ENCODE results near the gene SGCB. TPM values are rescaled to one million over a fixed set of nuclear protein-coding genes. Genes with fewer than 3 reads are reported as not detected.

Gene SGCB
- polyA plus RNA-seq, 12 donors = 79.6 to 226 (median 191) TPM; not detected in 1

DNA sequence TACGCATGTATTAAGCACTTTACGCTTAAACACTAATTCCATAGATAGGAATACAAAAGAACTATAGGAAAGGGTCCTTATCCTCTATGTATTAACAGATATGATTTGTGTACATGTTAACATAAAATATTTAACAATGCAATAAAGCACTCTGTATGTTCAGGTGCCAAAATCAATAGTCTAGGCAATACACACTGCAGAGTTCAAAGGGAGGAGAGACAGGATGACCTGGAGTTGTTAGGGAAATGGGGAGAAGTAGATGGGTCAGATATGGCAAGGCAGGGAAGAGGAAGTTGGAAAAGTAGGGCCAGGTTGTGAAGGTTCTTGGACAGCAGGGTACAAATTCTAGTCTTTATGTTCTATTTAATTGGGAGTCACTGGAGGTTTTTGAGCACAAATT lies 2.9 kb downstream of the SGCB start:
- no peak for DNase-seq

DNA sequence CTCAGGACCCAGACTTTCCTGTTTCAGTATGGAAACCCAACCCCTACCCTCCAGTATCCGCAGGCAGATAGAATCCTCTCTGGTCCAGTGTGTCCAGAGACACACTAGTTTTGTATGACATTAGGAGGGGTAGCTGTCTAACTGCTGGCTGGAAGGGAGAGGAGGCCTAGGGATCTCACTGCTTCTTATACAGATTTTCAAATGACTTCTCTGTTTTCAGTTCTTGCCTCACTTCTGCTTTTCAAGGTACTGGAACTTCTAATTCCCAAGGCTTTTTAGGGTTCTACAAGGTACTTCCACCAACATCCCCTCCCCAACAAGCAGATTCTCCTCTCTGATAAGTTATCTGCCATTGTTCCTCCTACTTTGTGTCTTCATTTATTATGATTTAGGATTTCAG lies 6.1 kb downstream of the SGCB start:
- DNase-seq = no peak

DNA sequence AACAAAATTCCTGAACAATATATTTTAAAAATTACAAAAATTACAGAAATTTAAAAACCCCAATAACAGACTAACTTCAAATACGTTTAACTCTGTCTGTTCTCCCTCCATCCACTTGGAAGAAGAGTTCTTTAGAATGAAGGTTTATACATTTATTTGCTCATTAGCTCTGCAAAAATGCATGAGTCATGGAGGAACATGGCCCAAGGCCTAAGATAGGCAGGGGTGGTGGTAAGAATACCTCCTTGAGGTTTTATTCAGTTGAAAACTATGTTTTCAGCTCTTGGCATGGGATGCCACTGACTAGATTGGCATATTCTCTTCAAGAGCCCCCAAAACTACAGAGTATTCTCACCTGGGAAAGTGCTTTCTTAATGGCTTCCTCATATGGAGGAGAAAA lies 9.1 kb downstream of the SGCB start:
- no peak for DNase-seq

DNA sequence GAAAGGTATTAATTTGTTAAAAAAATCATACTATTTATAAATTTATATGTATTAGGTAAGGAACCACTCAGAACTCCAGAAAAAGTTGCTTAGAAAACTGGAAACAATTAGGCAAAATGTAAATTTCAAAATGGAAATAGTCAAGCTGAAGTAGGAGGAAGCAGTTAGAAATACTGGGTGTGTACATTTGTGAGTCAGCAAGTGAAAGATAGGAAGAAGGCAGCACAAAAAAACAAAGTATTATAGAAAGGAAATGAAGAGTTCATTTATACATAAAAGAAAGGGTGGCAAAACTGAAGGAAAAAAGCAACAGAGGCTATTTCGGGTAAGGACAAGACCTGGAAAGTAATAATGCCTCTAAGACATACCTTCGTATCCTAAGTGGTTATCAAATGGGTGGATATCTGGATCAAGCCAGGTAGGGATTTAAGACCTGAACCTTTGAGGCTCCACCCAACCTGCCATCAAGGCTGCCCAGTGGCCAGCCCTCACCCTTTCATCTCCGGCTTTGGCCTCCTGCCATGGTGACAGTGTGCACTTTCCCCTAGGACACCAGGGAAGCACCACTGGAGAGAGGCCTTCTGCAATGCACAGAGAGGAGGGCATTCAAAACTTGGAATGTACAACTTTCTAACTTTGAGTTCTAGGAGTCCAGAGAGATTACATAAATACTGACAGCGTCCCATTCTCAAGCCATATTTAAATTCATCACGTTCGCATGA lies 18.0 kb downstream of the SGCB start, which contains the start of gene LRRC66:
LRRC66 (minus strand) TSS at position 428 of the 722 bp plus-strand sequence. CDS start 2,750 bp downstream, outside the sequence.
- no peak for DNase-seq

DNA sequence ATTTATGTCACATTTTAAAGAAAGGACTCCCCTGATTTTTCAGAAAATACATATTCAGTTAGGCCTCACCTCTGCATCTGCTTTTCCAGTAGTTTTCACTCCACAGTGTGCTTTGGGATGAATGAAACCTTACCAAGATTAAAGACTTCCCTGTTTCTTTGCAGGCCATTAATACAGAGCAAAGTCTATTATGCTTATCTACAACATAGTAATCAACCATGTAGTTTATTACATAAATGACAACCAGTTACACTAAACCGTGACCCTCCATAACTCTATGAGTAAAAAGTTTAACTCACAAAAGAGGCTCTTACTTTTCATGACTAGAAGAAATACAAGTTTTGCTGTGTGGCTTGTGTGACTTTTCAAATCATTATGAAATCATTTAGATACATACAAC lies 20.3 kb downstream of the SGCB start:
- no peak for DNase-seq

DNA sequence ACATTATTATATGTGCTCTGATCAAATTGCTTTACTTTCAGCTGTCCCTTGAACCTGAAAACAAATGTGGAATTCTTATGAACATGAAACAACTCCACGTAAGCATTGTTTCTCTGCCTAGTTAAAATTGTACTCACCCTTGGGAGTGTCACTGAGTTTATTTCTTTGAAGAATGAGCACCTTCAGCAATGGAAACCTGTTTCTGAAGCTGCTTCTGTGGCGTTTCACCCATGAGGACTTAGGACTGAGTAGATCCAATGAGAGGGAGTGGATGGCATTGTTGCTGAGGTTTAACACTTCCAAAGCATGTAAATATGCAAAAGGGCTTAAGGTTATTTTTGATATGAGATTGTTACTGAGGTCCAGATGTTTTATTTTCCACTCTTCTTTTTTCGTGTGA lies 21.1 kb downstream of the SGCB start:
- no peak for DNase-seq

DNA sequence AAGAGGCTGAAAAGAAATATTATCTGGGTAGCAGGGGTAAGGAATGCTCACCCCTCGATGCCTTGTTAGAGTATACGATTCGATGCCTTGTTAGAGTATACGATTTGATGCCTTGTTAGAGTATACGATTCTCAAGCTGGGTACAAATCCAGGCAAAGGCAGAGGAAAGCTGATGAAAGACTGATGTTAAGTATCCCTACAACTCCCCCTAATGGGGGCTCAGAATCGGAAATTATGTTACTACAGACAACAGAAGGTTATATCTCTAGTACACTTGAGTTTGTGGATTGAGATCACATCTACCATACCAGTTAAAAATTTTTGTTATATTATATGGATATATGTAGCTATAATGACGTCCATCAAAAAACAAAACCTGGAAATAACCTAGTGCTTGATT lies 22.7 kb downstream of the SGCB start:
- peak; percentile 6 for DNase-seq

DNA sequence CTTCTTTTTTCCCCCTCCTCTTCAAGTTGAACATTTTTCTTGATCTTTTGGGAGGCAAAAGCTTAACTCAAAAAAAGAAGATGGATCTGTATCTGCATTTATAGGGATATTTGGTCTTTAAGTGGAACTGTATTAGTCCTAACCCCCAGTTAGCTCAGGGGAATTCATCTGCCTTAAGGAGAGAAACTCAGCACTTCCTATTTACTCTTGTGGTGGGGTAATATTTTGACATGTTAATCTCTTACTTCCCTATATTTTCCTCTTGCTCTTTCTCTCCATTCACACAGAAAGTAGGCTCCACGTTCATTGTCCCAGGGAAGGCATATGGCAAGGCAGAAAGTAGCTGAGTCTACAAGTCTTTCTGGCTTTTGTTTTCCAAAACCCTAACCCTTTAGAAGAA lies 23.2 kb downstream of the SGCB start:
- DNase-seq = no peak

DNA sequence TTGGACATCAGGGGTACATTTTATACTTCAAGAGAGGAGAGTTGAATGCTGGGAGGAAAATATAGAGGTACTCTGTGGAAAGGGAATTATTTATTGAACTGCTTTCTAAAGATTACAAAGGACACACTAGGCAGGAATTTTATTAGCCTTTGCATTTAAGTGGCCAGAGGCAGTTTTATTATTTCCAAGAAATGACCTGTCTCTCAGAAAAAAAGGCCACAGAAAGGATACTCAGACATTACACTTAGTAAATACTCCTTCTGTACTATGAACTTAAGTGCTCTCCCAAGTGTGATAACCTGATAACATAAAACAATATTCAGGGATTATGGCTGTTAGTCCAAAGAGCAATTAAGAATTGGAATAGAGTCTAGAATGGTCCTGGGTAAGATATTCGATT lies 25.4 kb downstream of the SGCB start:
- DNase-seq = no peak

DNA sequence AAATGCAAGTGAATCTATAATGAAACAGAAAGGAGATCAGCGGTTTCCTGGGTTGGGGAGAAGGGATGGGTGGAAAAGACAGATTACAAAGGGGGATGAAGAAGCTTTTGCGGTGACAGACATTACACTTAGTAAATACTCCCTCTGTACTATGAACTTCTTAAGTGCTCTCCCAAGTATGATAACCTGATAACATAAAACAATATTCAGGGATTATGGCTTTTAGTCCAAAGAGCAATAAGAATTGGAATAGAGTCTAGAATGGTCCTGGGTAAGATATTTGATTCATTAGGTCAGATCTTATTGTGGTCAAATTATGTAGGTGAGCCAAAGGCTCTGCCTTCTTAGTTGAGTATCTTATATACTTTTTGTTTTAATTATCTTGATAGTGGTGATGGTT lies 27.1 kb downstream of the SGCB start:
- DNase-seq = no peak

DNA sequence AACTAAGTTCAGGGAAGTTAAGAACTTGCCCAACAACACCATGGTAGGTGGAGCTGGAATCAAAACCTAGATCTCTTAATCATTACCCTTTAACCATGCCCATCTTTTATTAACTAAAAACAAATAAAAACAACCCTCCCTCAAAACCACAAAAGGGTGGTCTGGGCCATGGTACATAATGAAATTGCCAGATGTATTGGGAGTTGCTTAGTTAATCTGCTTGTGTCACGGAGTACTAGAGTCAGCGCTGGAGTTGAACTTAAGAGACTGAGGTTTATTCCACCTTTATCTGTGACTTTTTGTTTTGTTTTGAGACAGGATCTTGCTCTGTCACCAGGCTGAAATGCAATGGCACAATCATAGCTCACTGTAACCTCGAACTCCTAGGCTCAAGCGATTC lies 31.2 kb downstream of the SGCB start:
- DNase-seq = no peak

DNA sequence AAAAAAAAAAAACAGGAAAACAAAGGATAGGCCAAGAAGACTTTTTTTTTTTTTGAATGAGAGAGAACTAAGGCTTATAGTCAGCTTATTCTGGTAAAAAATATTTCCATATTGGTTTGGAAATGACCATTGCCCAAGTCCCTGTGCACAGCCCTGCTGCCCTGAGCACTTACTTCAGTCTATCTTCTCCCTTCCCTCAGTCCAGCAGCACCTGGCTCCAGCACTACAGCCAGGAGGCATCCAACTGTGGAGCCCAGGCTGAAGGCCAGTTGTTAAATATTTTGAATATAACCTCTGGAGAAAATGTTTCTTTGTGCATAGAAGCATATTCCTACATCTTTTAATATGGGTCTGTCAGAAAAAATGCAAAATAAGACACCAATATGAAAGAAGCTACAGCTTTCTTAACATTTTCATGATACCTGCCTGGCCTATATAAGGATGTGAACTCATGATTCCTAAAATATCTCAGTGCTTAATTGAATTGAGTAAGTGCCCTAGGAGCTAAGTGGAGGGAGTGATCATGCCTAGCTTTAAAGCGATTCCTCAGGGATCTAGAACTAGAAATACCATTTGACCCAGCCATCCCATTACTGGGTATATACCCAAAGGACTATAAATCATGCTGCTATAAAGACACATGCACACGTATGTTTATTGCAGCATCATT lies 32.4 kb downstream of the SGCB start:
- no peak for DNase-seq

DNA sequence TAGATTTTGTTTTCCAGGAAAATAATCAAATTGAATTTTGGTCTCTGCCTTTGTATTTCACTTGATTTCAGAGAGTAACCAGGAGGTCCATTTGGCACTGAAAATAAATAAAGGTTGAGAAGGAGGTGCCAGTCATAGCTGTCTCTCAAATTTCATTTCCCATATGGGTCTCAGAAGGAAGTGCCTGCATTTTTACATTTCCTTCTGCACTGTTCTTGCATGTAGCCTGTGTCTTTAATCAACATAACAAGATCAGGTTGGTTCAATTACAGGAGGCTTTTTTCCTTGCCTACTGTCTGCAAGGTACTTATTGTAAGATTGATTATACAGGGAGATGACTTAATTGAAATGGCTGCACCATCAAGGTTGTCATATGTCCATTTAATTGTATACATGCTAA lies 33.7 kb downstream of the SGCB start:
- DNase-seq = no peak

DNA sequence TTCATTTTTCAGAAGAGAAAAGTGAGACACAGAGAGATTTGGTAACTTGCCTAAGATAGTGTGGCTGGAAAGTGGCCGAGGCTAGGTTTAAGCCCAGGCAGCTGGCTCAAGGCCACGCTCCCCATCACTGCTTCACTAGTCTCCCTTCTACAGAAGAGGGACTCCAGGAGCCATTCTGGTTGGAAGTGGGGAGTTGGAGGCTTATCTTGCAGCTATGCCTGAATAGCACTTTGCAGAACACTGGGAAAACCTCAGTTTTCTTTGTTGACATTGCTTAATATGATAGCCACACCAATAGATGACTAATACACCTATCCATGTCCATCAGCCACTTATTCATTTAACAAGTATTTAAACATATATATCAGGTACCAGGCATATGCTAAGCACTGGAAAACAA lies 36.5 kb downstream of the SGCB start:
- no peak for DNase-seq

DNA sequence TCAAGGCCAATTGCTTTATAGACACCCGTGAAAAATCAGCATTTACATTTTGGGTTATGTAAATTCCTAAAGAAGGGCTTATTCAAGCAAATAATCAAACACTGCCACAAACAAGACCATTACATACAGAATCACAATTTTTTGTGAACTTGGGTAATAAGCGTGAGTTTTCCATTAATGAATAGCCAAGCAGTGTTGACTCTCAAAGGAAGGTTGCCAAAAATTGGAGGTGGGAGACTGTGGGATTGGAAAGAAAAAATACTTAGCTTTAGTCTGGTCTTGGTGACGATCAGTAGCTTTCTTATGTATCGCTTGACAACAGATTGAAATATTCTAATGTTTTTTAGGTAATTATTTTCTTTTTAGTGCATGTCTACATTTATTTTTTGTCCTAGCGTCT lies 38.8 kb downstream of the SGCB start:
- no peak for DNase-seq

DNA sequence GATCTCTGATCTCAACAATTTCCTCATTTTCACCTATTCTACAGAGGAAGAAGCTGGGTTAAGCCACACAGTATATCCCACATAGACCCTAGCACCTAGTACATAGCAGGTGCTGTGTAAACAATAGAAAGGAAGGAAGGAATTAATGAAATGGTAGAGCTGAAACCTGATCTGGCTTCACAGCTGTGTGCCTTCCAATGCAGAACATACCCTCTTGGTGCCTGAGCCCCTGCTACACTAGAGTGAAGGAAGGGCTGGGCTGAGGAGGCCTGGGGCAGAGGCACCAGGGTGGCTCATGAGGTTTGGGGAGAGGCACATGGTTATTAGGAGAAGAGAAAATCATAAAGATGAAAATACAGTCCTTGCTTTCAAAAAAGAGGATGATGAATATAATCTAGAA lies 39.3 kb downstream of the SGCB start:
- DNase-seq = no peak

DNA sequence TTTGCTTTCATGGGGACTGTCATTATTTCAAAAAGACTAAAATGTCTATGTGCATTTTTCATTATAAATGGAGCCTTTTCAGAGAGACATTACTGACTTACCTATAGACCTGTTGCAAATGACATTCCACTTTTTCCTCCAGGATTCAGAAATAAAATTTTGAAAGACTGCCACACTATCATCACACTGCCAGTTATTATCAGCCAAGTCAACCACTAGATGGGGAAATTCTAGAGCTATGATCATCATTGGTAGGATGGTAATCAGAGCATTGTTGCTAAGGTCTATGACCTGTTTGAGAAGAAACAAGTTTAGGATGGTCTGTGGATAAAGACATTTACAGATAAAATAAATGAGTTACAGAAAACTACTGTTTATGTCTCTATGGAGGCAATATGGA lies 40.5 kb downstream of the SGCB start:
- DNase-seq = no peak

DNA sequence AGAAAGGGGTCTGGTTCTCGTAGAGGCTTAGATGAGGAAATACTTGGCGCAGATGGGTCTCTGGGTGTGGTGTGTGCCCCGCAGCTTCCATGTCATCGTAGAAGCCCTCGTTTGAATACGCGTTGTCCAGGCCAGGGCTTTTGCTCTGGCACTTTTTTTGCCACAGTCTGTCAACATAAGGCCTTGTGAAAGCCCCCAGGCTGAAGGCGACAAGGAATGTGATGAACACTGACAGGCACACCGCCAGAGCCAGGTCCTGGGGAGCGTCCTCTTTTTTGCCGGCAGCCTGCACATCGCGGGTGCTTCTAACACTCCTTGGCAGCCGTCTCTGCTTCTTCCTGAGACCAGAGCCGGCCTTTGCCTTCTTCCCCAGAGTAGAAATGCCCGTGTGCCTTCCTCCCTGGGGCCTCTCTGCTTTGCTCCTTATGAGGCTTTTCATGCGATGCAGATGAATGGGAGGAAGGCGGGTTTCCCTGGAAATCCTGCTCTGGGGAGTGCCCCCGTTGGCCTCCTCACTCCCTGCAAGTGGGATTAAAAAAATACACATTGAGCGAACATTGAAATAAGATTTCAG lies 42.4 kb downstream of the SGCB start:
- no peak for DNase-seq

Other genes with a start within 250 kb of the SGCB start
- gene DCUN1D4, start 195.1 kb downstream of the SGCB start, polyA plus RNA-seq (ENCODE audit: insufficient read length in 12 of 12) = 10 to 100 TPM in 11 of 12 donors, not detected in 1; 18.6 to 33.4 (median 29.1) TPM
- 1 to 10 TPM in 9 of 12 donors, under 1 TPM in 1, not detected in 2; 0.81 to 3.3 (median 1.8) TPM for gene LRRC66, start 17.9 kb downstream of the SGCB start, polyA plus RNA-seq (ENCODE audit: insufficient read length in 12 of 12)
- 1 to 10 TPM in 10 of 12 donors, not detected in 2; 1.1 to 3.5 (median 1.9) TPM for gene SPATA18, start 13.0 kb upstream of the SGCB start, polyA plus RNA-seq (ENCODE audit: insufficient read length in 12 of 12)